Keratinocyte (primary cell): ENCODE measurements around the gene OLIG1. TPM values are rescaled to one million over a fixed set of nuclear protein-coding genes. Genes with fewer than 3 reads are reported as not detected.
A peak's percentile ranks its signal among the peaks of the same experiment; 100 is the strongest.

Experiments
- DNase-seq: peaks from one replicate; pipeline ENCODE4 v3.0.0-alpha.2; 2011; ENCODE audit warnings: low read depth, missing footprints, low spot score
- FAIRE-seq: peaks from 2 replicates; lab custom pipeline; 2011; peaks lifted over from hg19 to GRCh38; lab: Jason Lieb, UNC
- H2AFZ ChIP-seq: 2 replicates; pipeline ENCODE4 v1.6.0; 2012; ENCODE audit warnings: low read length, control low read depth, inconsistent platforms; ENCODE audit not compliant: control insufficient read depth
- H3K27ac ChIP-seq: 2 replicates; pipeline ENCODE4 v1.5.1; 2011; ENCODE audit warnings: low read length; ENCODE audit not compliant: control insufficient read depth, insufficient read depth
- H3K27me3 ChIP-seq: 3 replicates; pipeline ENCODE4 v1.6.0; 2011; ENCODE audit warnings: low read length; ENCODE audit not compliant: control insufficient read depth, insufficient read depth; ENCODE audit errors: extremely low read depth
- H3K36me3 ChIP-seq, 2 experiments: 2 replicates in 1 of 2; 3 replicates in 1 of 2; pipeline ENCODE4 v1.5.1; 2011; ENCODE audit warnings: low read length in 2 of 2, mild to moderate bottlenecking in 1 of 2; ENCODE audit not compliant: control insufficient read depth in 2 of 2, insufficient read depth in 2 of 2; ENCODE audit errors: extremely low read depth in 1 of 2
- H3K4me1 ChIP-seq: 3 replicates; pipeline ENCODE4 v1.5.1; 2011; ENCODE audit warnings: low read length; ENCODE audit not compliant: control insufficient read depth, insufficient read depth; ENCODE audit errors: extremely low read depth
- H3K4me2 ChIP-seq: 3 replicates; pipeline ENCODE4 v1.6.0; 2011; ENCODE audit warnings: low read depth, low read length; ENCODE audit not compliant: control insufficient read depth, insufficient read depth; ENCODE audit errors: extremely low read depth
- H3K4me3 ChIP-seq, 3 experiments: fragments of 200-600 bp in 1 of 3; sonication (generic) in 1 of 3; 2 replicates in 2 of 3; 3 replicates in 1 of 3; pipeline ENCODE4 v1.5.1; 2011 to 2016; ENCODE audit warnings: low read length in 3 of 3, mild to moderate bottlenecking in 3 of 3, control low read depth in 2 of 3, inconsistent platforms in 1 of 3, low read depth in 1 of 3, mixed read lengths in 1 of 3, mixed run types in 1 of 3, moderate library complexity in 1 of 3; ENCODE audit not compliant: control insufficient read depth in 2 of 3, insufficient read depth in 2 of 3; ENCODE audit errors: extremely low read depth in 1 of 3
- H3K79me2 ChIP-seq: 2 replicates; pipeline ENCODE4 v1.6.0; 2012; ENCODE audit warnings: low read length; ENCODE audit not compliant: control insufficient read depth, insufficient read depth
- H3K9ac ChIP-seq: 3 replicates; pipeline ENCODE4 v1.6.0; 2011; ENCODE audit warnings: low read length; ENCODE audit not compliant: control insufficient read depth, insufficient read depth; ENCODE audit errors: extremely low read depth
- H3K9me1 ChIP-seq: 3 replicates; pipeline ENCODE4 v1.6.0; 2011; ENCODE audit warnings: low read length; ENCODE audit not compliant: control insufficient read depth, insufficient read depth; ENCODE audit errors: extremely low read depth
- H3K9me3 ChIP-seq: 2 replicates; pipeline ENCODE4 v1.5.1; 2012; ENCODE audit warnings: low read depth, low read length; ENCODE audit not compliant: control insufficient read depth
- H4K20me1 ChIP-seq: 3 replicates; pipeline ENCODE4 v1.6.0; 2011; ENCODE audit warnings: low read length; ENCODE audit not compliant: control insufficient read depth, insufficient read depth; ENCODE audit errors: extremely low read depth
- EZH2 ChIP-seq: IDR thresholded peaks from one replicate; pipeline ENCODE4 v1.6.1; 2012; ENCODE audit warnings: inconsistent platforms, mild to moderate bottlenecking, low read length, moderate library complexity
- dilution Hi-C: fragments of 300-500 bp; cut with MboI; formaldehyde crosslinking; loops from one replicate; pipeline ENCODE4 v1.7.0; 2020; ENCODE audit warnings: low sequenced_read_pairs; ENCODE audit not compliant: extremely low pct_ligation_motif_present
- polyA plus RNA-seq, 5 experiments: library from polyadenylated mRNA; depleted of rRNA in 3 of 5; stranded (reverse) in 3 of 5; stranded (forward) in 1 of 5; unstranded in 1 of 5; fragments of >200 nt; gene quantifications; 1 replicate in 1 of 5; 2 replicates in 3 of 5; 3 replicates in 1 of 5; pipeline versions ENCODE4 v1.2.1 to v1.2.3, GENCODE V29; 2011 to 2012; ENCODE audit warnings: missing spikeins in 2 of 5, low read depth in 1 of 5, low replicate concordance in 1 of 5
- TF ChIP-seq, protein P1 (sequence below), 3 experiments: IDR thresholded peaks in 1 of 3; conservative IDR thresholded peaks in 1 of 3; optimal IDR thresholded peaks in 1 of 3; 2 replicates in 2 of 3; 3 replicates in 1 of 3; pipeline versions ENCODE3 to v1.5.1; 2011; ENCODE audit warnings: low read length in 3 of 3, mild to moderate bottlenecking in 3 of 3, moderate library complexity in 2 of 3, control low read depth in 1 of 3, inconsistent platforms in 1 of 3; ENCODE audit not compliant: insufficient read depth in 2 of 3; ENCODE audit errors: extremely low read depth in 1 of 3

Gene OLIG1
- polyA plus RNA-seq, 1 donor (not counting 4 experiments of a cell fraction or from before 2014, with no cell fraction given), result not detected

DNA sequence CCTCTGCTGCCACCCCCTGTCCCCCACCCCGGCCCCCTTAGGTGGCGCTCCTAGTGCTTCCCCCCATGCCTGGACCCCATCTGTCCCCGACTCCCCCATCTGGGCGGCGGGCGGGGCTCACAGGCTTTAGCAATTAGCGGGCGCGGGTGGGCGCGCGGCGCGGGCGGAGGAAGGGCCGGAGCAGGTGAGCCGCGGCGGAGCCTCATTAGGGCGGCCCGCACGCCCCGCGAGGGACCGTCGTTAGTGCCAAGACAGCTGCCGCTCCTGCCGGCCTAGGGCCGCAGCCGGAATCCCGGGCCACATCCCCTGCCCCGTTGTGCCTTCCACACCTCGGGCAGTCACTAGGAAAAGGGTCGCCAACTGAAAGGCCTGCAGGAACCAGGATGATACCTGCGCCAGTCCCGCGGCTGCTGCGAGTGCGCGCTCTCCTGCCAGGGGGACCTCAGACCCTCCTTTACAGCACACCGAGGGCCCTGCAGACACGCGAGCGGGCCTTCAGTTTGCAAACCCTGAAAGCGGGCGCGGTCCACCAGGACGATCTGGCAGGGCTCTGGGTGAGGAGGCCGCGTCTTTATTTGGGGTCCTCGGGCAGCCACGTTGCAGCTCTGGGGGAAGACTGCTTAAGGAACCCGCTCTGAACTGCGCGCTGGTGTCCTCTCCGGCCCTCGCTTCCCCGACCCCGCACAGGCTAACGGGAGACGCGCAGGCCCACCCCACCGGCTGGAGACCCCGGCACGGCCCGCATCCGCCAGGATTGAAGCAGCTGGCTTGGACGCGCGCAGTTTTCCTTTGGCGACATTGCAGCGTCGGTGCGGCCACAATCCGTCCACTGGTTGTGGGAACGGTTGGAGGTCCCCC, 36.6 kb upstream of the OLIG1 start:
- TF ChIP-seq EZH2, result no peak
- TF ChIP-seq, protein P1, sequence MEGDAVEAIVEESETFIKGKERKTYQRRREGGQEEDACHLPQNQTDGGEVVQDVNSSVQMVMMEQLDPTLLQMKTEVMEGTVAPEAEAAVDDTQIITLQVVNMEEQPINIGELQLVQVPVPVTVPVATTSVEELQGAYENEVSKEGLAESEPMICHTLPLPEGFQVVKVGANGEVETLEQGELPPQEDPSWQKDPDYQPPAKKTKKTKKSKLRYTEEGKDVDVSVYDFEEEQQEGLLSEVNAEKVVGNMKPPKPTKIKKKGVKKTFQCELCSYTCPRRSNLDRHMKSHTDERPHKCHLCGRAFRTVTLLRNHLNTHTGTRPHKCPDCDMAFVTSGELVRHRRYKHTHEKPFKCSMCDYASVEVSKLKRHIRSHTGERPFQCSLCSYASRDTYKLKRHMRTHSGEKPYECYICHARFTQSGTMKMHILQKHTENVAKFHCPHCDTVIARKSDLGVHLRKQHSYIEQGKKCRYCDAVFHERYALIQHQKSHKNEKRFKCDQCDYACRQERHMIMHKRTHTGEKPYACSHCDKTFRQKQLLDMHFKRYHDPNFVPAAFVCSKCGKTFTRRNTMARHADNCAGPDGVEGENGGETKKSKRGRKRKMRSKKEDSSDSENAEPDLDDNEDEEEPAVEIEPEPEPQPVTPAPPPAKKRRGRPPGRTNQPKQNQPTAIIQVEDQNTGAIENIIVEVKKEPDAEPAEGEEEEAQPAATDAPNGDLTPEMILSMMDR (optimal IDR thresholded peaks at IDR 0.05 in 1 of 3, IDR thresholded peaks at IDR 0.05 in 1 of 3, conservative IDR thresholded peaks at IDR 0.05 in 1 of 3; ENCODE audit: extremely low read depth in 1 of 3, insufficient read depth in 2 of 3, low read length in 3 of 3), result no peak
- Histone ChIP-seq H3K4me2 (no peak overlapping the region), H3K27me3 (peaks cover 77% of the 10 kb centered on the region), H2AFZ (no peak overlapping the region), H3K27ac (no peak overlapping the region), H3K9me3 (no peaks in the 10 kb centered on the region), H3K9ac (no peak overlapping the region), H4K20me1 (no peaks in the 10 kb centered on the region), H3K4me3 (no peak overlapping the region), H3K4me1 (no peaks in the 10 kb centered on the region), H3K79me2 (no peaks in the 10 kb centered on the region), H3K36me3 (no peaks in the 10 kb centered on the region), H3K9me1 (no peaks in the 10 kb centered on the region)
- dilution Hi-C loops, result no loop called here
- no peak for DNase-seq
- no peak for FAIRE-seq

DNA sequence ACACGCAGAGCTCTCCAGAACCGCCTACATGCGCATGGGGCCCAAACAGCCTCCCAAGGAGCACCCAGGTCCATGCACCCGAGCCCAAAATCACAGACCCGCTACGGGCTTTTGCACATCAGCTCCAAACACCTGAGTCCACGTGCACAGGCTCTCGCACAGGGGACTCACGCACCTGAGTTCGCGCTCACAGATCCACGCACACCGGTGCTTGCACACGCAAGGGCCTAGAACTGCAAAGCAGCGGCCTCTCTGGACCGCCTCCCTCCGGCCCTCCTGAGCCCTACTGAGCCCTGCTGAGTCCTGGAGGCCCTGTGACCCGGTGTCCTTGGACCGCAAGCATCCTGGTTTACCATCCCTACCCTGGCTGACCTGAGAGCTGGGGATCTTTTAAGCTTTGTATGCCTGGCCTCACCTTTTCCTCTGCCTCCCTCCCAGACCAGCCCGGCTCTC, 36.0 kb upstream of the OLIG1 start:
- peak; percentile 68 for TF ChIP-seq EZH2
- TF ChIP-seq, protein P1 (optimal IDR thresholded peaks at IDR 0.05 in 1 of 3, IDR thresholded peaks at IDR 0.05 in 1 of 3, conservative IDR thresholded peaks at IDR 0.05 in 1 of 3; ENCODE audit: extremely low read depth in 1 of 3, insufficient read depth in 2 of 3, low read length in 3 of 3), result no peak
- Histone ChIP-seq H3K27me3 (peaks cover 70% of the 10 kb centered on the region), H3K36me3 (no peaks in the 10 kb centered on the region), H3K79me2 (no peaks in the 10 kb centered on the region), H3K27ac (no peak overlapping the region), H3K4me3 (no peak overlapping the region), H3K9ac (no peak overlapping the region), H3K4me2 (no peak overlapping the region), H4K20me1 (no peaks in the 10 kb centered on the region), H2AFZ (no peak overlapping the region), H3K9me1 (no peaks in the 10 kb centered on the region), H3K9me3 (no peaks in the 10 kb centered on the region), H3K4me1 (no peaks in the 10 kb centered on the region)
- dilution Hi-C loops, result no loop called here
- FAIRE-seq (no peak), DNase-seq (no peak)
